Hepatocyte (in vitro differentiated cells): Measurements from ENCODE around the gene CELA1. TPM values are rescaled to one million over a fixed set of nuclear protein-coding genes. Genes with fewer than 3 reads are reported as not detected.

Experiments used
- DNase-seq: peaks from one replicate; pipeline ENCODE4 v3.0.0-alpha.2; 2016; ENCODE audit warnings: low spot score
- H2AFZ ChIP-seq: fragments of 200-600 bp; sonication (generic); 2 replicates; pipeline ENCODE4 v1.6.0; 2016; ENCODE audit warnings: antibody characterized with exemption, mild to moderate bottlenecking
- H3K27ac ChIP-seq: fragments of 200-600 bp; sonication (generic); 2 replicates; pipeline ENCODE4 v1.5.1; 2016; ENCODE audit warnings: mild to moderate bottlenecking
- H3K27me3 ChIP-seq: fragments of 200-600 bp; sonication (generic); 2 replicates; pipeline ENCODE4 v1.6.1; 2016
- H3K36me3 ChIP-seq: fragments of 200-600 bp; sonication (generic); replicated peaks from 2 replicates; pipeline ENCODE4 v1.5.1; 2016; ENCODE audit warnings: low read depth; ENCODE audit not compliant: insufficient read depth
- H3K4me1 ChIP-seq: fragments of 200-600 bp; sonication (generic); 2 replicates; pipeline ENCODE4 v1.5.1; 2016; ENCODE audit warnings: mild to moderate bottlenecking, moderate library complexity; ENCODE audit not compliant: insufficient read depth
- H3K4me2 ChIP-seq: fragments of 200-600 bp; sonication (generic); 2 replicates; pipeline ENCODE4 v1.6.0; 2016
- H3K4me3 ChIP-seq: fragments of 200-600 bp; sonication (generic); 2 replicates; pipeline ENCODE4 v1.5.1; 2016; ENCODE audit warnings: mild to moderate bottlenecking
- H3K79me2 ChIP-seq: fragments of 200-600 bp; sonication (generic); 2 replicates; pipeline ENCODE4 v1.6.0; 2017; ENCODE audit warnings: mild to moderate bottlenecking
- H3K9me2 ChIP-seq: fragments of 200-600 bp; sonication (generic); replicated peaks from 2 replicates; pipeline ENCODE4 v1.6.0; 2017; ENCODE audit warnings: mild to moderate bottlenecking; ENCODE audit not compliant: insufficient read depth
- H3K9me3 ChIP-seq: fragments of 200-600 bp; sonication (generic); 2 replicates; pipeline ENCODE4 v1.5.1; 2016; ENCODE audit warnings: low read depth, mild to moderate bottlenecking
- H4K20me1 ChIP-seq: fragments of 200-600 bp; sonication (generic); 2 replicates; pipeline ENCODE4 v1.6.0; 2016; ENCODE audit warnings: mild to moderate bottlenecking; ENCODE audit not compliant: insufficient read depth, poor library complexity, severe bottlenecking
- CTCF ChIP-seq: fragments of 200-600 bp; sonication (generic); IDR thresholded peaks from 2 replicates; pipeline ENCODE4 v1.5.1; 2016; ENCODE audit warnings: antibody characterized with exemption, mild to moderate bottlenecking; ENCODE audit not compliant: poor library complexity
- EZH2 ChIP-seq: fragments of 200-600 bp; sonication (generic); IDR thresholded peaks from 2 replicates; pipeline ENCODE4 v1.6.1; 2016; ENCODE audit warnings: antibody characterized with exemption, mild to moderate bottlenecking, borderline replicate concordance
- EZH2phosphoT487 ChIP-seq: fragments of 200-600 bp; sonication (generic); IDR thresholded peaks from one replicate; pipeline ENCODE4 v1.6.1; 2018; ENCODE audit warnings: antibody characterized with exemption, mild to moderate bottlenecking, low read depth, moderate library complexity; ENCODE audit not compliant: unreplicated experiment, severe bottlenecking
- WGBS: methylation state at CpG from one replicate; pipeline ENCODE4 v1.1.6; 2016; ENCODE audit warnings: low lambda C conversion rate; ENCODE audit errors: missing lambda C conversion rate; 5-methylcytosine and 5-hydroxymethylcytosine counted together
- polyA plus RNA-seq: library from polyadenylated mRNA; unstranded; fragments of >200 nt; fragmentation: Nextera tagmentation; extraction: Ambion mirVana; gene quantifications from 2 replicates; pipeline ENCODE4 v1.2.1, GENCODE V29; 2016
- total RNA-seq: library from RNA; depleted of rRNA; stranded (reverse); fragments of >200 nt; gene quantifications from 2 replicates; pipeline ENCODE4 v1.2.3, GENCODE V29; 2014

CELA1 gene
- total and polyA plus RNA-seq, 2 experiments from 2014 or later: not detected

GRCh38 chr12:51392556-51393237 is 46.2 kb upstream of the CELA1 start:
- Histone ChIP-seq H4K20me1 (no peaks in the 10 kb centered on the region), H3K79me2 (no peaks in the 10 kb centered on the region), H3K9me2 (no peaks in the 10 kb centered on the region), H3K4me3 (no peak overlapping the region), H3K27ac (peak overlapping the region; percentile 67), H3K36me3 (no peaks in the 10 kb centered on the region), H3K27me3 (no peaks in the 10 kb centered on the region), H3K9me3 (no peaks in the 10 kb centered on the region), H2AFZ (peak overlapping the region; percentile 5), H3K4me2 (peak overlapping the region; percentile 96), H3K4me1 (peaks cover 19% of the 10 kb centered on the region)
- DNase-seq: peak; percentile 68
- WGBS: 25% methylated on average over 20 of the region's 22 CpGs
- TF ChIP-seq CTCF: no peak

- 3% methylated on average over 40 of the region's 73 CpGs for WGBS
- Histone ChIP-seq H3K36me3 (no peaks in the 10 kb centered on the region), H3K4me2 (peak within 1 kb of the TSS; percentile 96), H3K79me2 (no peaks in the 10 kb centered on the region), H2AFZ (peak within 1 kb of the TSS; percentile 88), H3K27ac (peak within 1 kb of the TSS; percentile 67), H3K27me3 (no peaks in the 10 kb centered on the region), H4K20me1 (no peaks in the 10 kb centered on the region), H3K9me3 (no peaks in the 10 kb centered on the region), H3K4me1 (peaks cover 19% of the 10 kb centered on the region), H3K9me2 (no peaks in the 10 kb centered on the region), H3K4me3 (peak within 1 kb of the TSS; percentile 53)
- peak; percentile 82 for DNase-seq
- TF ChIP-seq EZH2phosphoT487: no peak
Observed at GRCh38 chr12:51391283-51392123, 45.0 kb upstream of the CELA1 start, which contains the start of gene GALNT6. Gene GALNT6, minus strand, starts transcription at chr12:51391406. Its CDS starts 11,625 bp downstream, at chr12:51379781.

GRCh38 chr12:51390891-51391282 is 44.4 kb upstream of the CELA1 start:
- 14% methylated on average over 8 of the region's 8 CpGs for WGBS
- H3K9me2 ChIP-seq: no peaks in the 10 kb centered on the region
- peaks cover 20% of the 10 kb centered on the region for H3K4me1 ChIP-seq
- TF ChIP-seq EZH2 (no peak), EZH2phosphoT487 (no peak), CTCF (no peak)
- H3K36me3 ChIP-seq: no peaks in the 10 kb centered on the region
- H4K20me1 ChIP-seq: no peaks in the 10 kb centered on the region
- no peaks in the 10 kb centered on the region for H3K9me3 ChIP-seq
- H3K27me3 ChIP-seq: no peaks in the 10 kb centered on the region
- no peaks in the 10 kb centered on the region for H3K79me2 ChIP-seq
- peak overlapping the region; percentile 96 for H3K4me2 ChIP-seq
- peak overlapping the region; percentile 53 for H3K4me3 ChIP-seq
- H2AFZ ChIP-seq: peak overlapping the region; percentile 88
- peak overlapping the region; percentile 63 for H3K27ac ChIP-seq
- DNase-seq: peak; percentile 47

GRCh38 chr12:51390457-51390856 is 44.0 kb upstream of the CELA1 start:
- H3K36me3 ChIP-seq: no peaks in the 10 kb centered on the region
- H3K4me2 ChIP-seq: peak overlapping the region; percentile 96
- 73% methylated on average over 6 of the region's 6 CpGs for WGBS
- H3K9me3 ChIP-seq: no peaks in the 10 kb centered on the region
- no peak for DNase-seq
- H2AFZ ChIP-seq: peak overlapping the region; percentile 88
- H3K27me3 ChIP-seq: no peaks in the 10 kb centered on the region
- no peaks in the 10 kb centered on the region for H4K20me1 ChIP-seq
- TF ChIP-seq EZH2phosphoT487: no peak
- TF ChIP-seq EZH2: no peak
- no peaks in the 10 kb centered on the region for H3K9me2 ChIP-seq
- peak overlapping the region; percentile 63 for H3K27ac ChIP-seq
- no peaks in the 10 kb centered on the region for H3K79me2 ChIP-seq
- H3K4me3 ChIP-seq: no peak overlapping the region
- peaks cover 20% of the 10 kb centered on the region for H3K4me1 ChIP-seq
